ENCODE data around the gene MAPKAP1. TPM values are rescaled to one million over a fixed set of nuclear protein-coding genes. Genes with fewer than 3 reads are reported as not detected.

MAPKAP1 gene
- total RNA-seq, 1 donor from 2014 or later: 76.9 TPM

GRCh38 chr9:125621170-125621569 lies 85.8 kb downstream of the MAPKAP1 start:
- H3K36me3 Mint-ChIP-seq (ENCODE audit: unreplicated experiment): no peaks in the 10 kb centered on the region
- TF ChIP-seq CTCF (IDR thresholded peaks at IDR 0.05): no peak
- H3K9me3 Mint-ChIP-seq (ENCODE audit: unreplicated experiment): no peaks in the 10 kb centered on the region
- DNase-seq (ENCODE audit: extremely low spot score, unreplicated experiment): no peak
- no peaks in the 10 kb centered on the region for H3K4me1 Mint-ChIP-seq (ENCODE audit: unreplicated experiment)
- no peak overlapping the region for H3K4me3 Mint-ChIP-seq (ENCODE audit: unreplicated experiment)
- H3K27ac Mint-ChIP-seq (ENCODE audit: unreplicated experiment): no peak overlapping the region
- no peaks in the 10 kb centered on the region for H3K27me3 Mint-ChIP-seq (ENCODE audit: unreplicated experiment)

GRCh38 chr9:125620216-125620615 lies 86.8 kb downstream of the MAPKAP1 start:
- no peak for DNase-seq (ENCODE audit: extremely low spot score, unreplicated experiment)
- Mint-ChIP-seq H3K36me3 (ENCODE audit: unreplicated experiment) (no peaks in the 10 kb centered on the region), H3K9me3 (ENCODE audit: unreplicated experiment) (no peaks in the 10 kb centered on the region), H3K4me3 (ENCODE audit: unreplicated experiment) (no peak overlapping the region), H3K4me1 (ENCODE audit: unreplicated experiment) (no peaks in the 10 kb centered on the region), H3K27me3 (ENCODE audit: unreplicated experiment) (no peaks in the 10 kb centered on the region), H3K27ac (ENCODE audit: unreplicated experiment) (no peak overlapping the region)
- TF ChIP-seq CTCF (IDR thresholded peaks at IDR 0.05): no peak

- no peak for TF ChIP-seq CTCF (IDR thresholded peaks at IDR 0.05)
- H3K27me3 Mint-ChIP-seq (ENCODE audit: unreplicated experiment): no peaks in the 10 kb centered on the region
- peaks cover 4% of the 10 kb centered on the region for H3K4me1 Mint-ChIP-seq (ENCODE audit: unreplicated experiment)
- no peak overlapping the region for H3K4me3 Mint-ChIP-seq (ENCODE audit: unreplicated experiment)
- no peak for DNase-seq (ENCODE audit: extremely low spot score, unreplicated experiment)
- H3K27ac Mint-ChIP-seq (ENCODE audit: unreplicated experiment): no peak overlapping the region
- no peaks in the 10 kb centered on the region for H3K36me3 Mint-ChIP-seq (ENCODE audit: unreplicated experiment)
- H3K9me3 Mint-ChIP-seq (ENCODE audit: unreplicated experiment): no peaks in the 10 kb centered on the region
Observed at GRCh38 chr9:125617087-125617486, 89.9 kb downstream of the MAPKAP1 start.

- no peak overlapping the region for H3K27ac Mint-ChIP-seq (ENCODE audit: unreplicated experiment)
Observed at GRCh38 chr9:125613141-125613540, 93.9 kb downstream of the MAPKAP1 start.

GRCh38 chr9:125612616-125613015 lies 94.4 kb downstream of the MAPKAP1 start:
- Mint-ChIP-seq H3K36me3 (ENCODE audit: unreplicated experiment) (no peaks in the 10 kb centered on the region), H3K27me3 (ENCODE audit: unreplicated experiment) (no peaks in the 10 kb centered on the region), H3K4me1 (ENCODE audit: unreplicated experiment) (peaks cover 7% of the 10 kb centered on the region), H3K4me3 (ENCODE audit: unreplicated experiment) (no peak overlapping the region), H3K9me3 (ENCODE audit: unreplicated experiment) (peaks cover 7% of the 10 kb centered on the region), H3K27ac (ENCODE audit: unreplicated experiment) (no peak overlapping the region)
- TF ChIP-seq CTCF (IDR thresholded peaks at IDR 0.05): no peak
- DNase-seq (ENCODE audit: extremely low spot score, unreplicated experiment): no peak

More at GRCh38 chr9:125613141-125613540, 93.9 kb downstream of the MAPKAP1 start:
- Mint-ChIP-seq H3K36me3 (ENCODE audit: unreplicated experiment) (no peaks in the 10 kb centered on the region), H3K27me3 (ENCODE audit: unreplicated experiment) (no peaks in the 10 kb centered on the region), H3K4me3 (ENCODE audit: unreplicated experiment) (no peak overlapping the region), H3K4me1 (ENCODE audit: unreplicated experiment) (peaks cover 7% of the 10 kb centered on the region), H3K9me3 (ENCODE audit: unreplicated experiment) (peaks cover 7% of the 10 kb centered on the region)
- DNase-seq (ENCODE audit: extremely low spot score, unreplicated experiment): no peak
- no peak for TF ChIP-seq CTCF (IDR thresholded peaks at IDR 0.05)
